Mucosa of stomach (tissue), 1 donor: ENCODE measurements around the gene GNAL.

Experiments used
- H3K27me3 ChIP-seq: one replicate; pipeline ENCODE4 v1.7.0; 2013; ENCODE audit warnings: mild to moderate bottlenecking, low read length; ENCODE audit not compliant: control insufficient read depth, insufficient read depth
- H3K36me3 ChIP-seq: one replicate; pipeline ENCODE4 v1.7.0; 2013; ENCODE audit warnings: low read length; ENCODE audit not compliant: control insufficient read depth, insufficient read depth
- H3K4me1 ChIP-seq: one replicate; pipeline ENCODE4 v1.7.0; 2013; ENCODE audit warnings: mild to moderate bottlenecking, low read length; ENCODE audit not compliant: control insufficient read depth, insufficient read depth
- H3K4me3 ChIP-seq: one replicate; pipeline ENCODE4 v1.7.0; 2013; ENCODE audit warnings: low read length
- H3K9ac ChIP-seq: one replicate; pipeline ENCODE4 v1.7.0; 2013; ENCODE audit warnings: mild to moderate bottlenecking, low read length, moderate library complexity
- H3K9me3 ChIP-seq: one replicate; pipeline ENCODE4 v1.7.0; 2013; ENCODE audit warnings: mild to moderate bottlenecking, low read length, moderate library complexity; ENCODE audit not compliant: control insufficient read depth
- donor health status: Pancreatic carcinoma.

GNAL gene

DNA sequence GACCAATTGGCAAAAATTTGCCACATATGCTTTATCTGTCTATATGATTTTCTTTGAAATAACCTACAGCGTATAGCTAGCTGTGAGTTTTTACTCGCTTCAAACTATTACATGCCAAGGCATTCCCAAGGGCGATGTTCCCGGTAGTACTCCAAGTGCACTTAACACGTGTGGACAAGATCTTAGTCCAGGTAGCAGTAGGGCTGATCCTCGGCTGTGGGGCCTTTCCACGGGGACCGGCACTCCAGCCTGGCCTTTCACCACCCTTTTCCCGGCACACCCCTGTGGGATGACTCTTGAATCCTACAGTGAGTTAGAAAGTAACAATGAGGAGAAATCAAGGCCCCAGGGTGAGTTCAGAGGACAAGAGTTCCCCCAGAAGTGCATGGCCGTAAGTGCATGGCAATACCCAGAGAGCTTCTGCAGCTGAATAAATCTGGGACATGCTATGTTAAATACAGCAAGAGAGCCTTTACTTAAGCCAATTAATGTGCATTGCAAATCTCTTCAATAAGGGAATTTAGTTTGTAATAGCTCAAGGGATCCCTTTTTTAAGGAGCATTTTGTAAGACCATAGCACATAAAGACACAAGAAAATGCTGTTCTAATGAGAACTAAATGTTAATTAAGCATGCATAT is 188.6 kb downstream of the GNAL start:
- no peaks in the 10 kb centered on the region for H3K9me3 ChIP-seq
- H3K4me1 ChIP-seq, result peaks cover 4% of the 10 kb centered on the region
- H3K27me3 ChIP-seq, result no peaks in the 10 kb centered on the region
- no peak overlapping the region for H3K9ac ChIP-seq
- H3K4me3 ChIP-seq, result no peak overlapping the region
- H3K36me3 ChIP-seq, result no peaks in the 10 kb centered on the region

DNA sequence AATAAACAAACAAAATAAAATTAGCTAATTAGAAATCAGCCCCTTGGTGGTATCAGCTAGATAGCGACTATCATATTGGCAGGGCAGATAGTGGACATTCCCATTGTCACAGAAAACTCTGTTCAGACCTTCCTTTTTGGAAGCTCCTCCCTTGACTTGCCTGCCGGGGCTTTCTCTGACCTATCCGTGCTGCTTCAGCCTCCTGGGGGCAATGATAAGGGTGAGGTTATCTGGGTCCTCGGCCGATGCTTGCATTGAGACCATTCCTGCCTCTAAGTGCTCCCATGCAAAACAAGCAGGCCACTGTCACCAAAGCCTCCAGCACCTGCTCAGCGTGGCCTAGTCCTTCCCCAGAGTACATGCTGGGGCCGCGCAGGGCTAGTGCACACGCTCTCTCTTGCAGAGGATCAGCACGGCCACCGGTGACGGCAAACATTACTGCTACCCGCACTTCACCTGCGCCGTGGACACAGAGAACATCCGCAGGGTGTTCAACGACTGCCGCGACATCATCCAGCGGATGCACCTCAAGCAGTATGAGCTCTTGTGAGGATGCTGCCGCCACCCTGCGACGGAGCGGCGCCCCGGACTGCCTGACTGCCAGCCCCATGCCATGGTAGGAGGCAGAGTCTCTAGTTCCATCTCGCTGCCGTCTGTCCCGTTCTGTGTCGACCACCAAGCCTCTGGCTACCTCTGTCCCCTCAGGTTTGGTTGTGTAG is 191.7 kb downstream of the GNAL start:
- Histone ChIP-seq H3K9me3 (no peaks in the 10 kb centered on the region), H3K4me3 (no peak overlapping the region), H3K27me3 (no peaks in the 10 kb centered on the region), H3K36me3 (no peaks in the 10 kb centered on the region), H3K4me1 (no peaks in the 10 kb centered on the region), H3K9ac (no peak overlapping the region)

DNA sequence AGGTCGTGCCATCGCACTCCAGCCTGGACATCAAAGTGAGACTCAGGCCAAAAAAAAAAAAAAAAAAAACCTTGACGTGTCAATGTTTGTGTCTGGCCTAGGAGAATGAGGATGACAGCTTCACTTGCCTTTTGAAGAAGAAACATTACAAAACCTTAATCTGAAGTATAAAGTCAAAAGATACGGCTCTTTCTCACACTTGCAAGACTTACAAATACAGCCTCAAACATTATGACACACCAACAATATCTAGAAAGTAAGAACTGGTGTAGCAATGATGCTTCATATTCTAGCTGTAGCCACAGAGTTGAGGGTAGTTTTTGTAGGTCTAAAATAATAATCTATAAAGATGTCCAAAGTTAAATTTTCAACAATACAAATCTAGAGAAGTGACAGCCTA is 193.6 kb downstream of the GNAL start:
- peaks cover 5% of the 10 kb centered on the region for H3K36me3 ChIP-seq
- no peaks in the 10 kb centered on the region for H3K4me1 ChIP-seq
- no peak overlapping the region for H3K4me3 ChIP-seq
- no peak overlapping the region for H3K9ac ChIP-seq
- H3K9me3 ChIP-seq, result no peaks in the 10 kb centered on the region
- H3K27me3 ChIP-seq, result no peaks in the 10 kb centered on the region

DNA sequence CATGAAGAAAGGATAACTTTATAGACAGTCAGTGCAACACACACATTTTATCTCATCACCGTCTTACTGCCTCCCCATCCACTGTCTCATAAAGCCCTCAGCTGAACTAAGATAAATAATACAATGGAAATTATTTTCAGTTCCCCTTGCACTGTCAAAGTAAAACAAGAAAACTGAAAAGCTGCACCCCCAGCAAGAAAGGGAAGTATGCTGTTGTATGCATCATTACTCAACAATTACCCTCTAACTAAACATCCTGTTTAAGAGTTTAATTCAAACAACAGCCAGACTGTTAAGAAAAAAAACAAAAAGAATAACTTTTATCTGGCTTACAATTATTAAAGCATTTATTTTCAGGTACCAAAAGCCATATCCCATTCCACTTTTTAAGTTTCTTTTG is 194.1 kb downstream of the GNAL start:
- no peaks in the 10 kb centered on the region for H3K9me3 ChIP-seq
- no peaks in the 10 kb centered on the region for H3K4me1 ChIP-seq
- H3K4me3 ChIP-seq, result no peak overlapping the region
- no peak overlapping the region for H3K9ac ChIP-seq
- peaks cover 5% of the 10 kb centered on the region for H3K36me3 ChIP-seq
- H3K27me3 ChIP-seq, result no peaks in the 10 kb centered on the region

DNA sequence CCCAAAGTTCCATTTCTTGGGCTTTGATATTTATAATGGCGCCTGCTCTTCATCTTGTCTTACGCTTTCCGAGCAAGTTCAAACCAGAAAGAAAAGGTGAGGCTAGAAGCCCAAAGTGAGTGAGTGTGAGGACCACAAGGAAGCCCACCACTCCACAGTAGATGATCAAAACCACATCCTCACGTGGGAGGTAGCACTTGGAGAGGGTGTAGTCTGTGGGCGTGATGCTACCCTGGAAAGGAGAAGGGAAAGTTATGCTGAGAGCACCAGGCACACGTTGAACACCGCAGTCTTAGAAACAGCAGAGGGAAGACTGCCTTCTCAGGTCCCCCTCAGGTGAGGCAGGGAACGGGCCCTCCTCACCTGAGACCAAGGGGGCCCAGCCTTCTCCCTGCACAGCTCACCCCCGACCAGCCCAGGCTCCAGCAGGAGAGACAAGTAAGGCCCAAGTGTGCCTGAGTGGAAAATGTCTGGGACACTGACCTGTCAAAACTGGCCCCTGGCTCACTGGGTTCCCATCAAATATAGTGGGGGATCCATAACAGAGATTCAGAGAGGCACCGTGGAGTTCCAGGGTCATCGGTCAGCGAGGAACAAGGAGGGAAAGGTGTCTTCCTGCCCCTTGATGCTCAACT is 195.4 kb downstream of the GNAL start:
- no peaks in the 10 kb centered on the region for H3K4me1 ChIP-seq
- H3K36me3 ChIP-seq, result peaks cover 5% of the 10 kb centered on the region
- no peak overlapping the region for H3K9ac ChIP-seq
- no peaks in the 10 kb centered on the region for H3K9me3 ChIP-seq
- H3K27me3 ChIP-seq, result no peaks in the 10 kb centered on the region
- H3K4me3 ChIP-seq, result no peak overlapping the region

DNA sequence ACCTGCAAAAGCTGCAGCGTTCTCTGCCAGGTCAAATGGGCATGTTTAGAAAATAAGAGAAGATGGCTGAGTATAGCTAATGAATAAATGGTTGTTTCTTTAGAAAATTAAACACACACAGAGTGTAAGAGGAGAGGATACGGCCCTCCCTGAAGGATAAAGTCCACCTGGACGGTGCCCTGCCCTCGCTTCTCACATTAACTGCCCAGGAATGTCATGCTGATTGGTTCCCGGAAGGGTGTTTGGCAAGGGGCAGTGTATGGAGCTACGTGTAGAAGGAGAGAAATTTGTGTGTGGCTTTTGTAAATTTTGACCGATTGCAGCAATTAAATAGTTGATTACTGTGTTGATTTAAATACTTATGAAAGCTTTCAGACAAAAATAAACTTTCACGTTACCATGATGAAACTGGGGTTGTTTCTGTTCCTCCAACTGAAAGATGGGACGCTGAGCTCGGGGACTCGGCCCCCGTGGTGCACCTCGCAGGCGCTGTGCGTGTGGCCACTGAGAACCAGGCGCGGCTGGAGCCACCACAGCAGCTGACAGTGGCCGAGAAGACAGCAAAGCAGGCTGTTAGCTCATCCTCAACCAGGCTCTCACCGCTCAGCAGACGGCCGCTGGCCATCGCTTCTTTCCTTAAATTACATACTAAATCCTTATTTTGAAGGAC is 196.3 kb downstream of the GNAL start:
- Histone ChIP-seq H3K4me3 (no peak overlapping the region), H3K4me1 (no peaks in the 10 kb centered on the region), H3K9ac (no peak overlapping the region), H3K9me3 (no peaks in the 10 kb centered on the region), H3K27me3 (no peaks in the 10 kb centered on the region), H3K36me3 (peaks cover 5% of the 10 kb centered on the region)

DNA sequence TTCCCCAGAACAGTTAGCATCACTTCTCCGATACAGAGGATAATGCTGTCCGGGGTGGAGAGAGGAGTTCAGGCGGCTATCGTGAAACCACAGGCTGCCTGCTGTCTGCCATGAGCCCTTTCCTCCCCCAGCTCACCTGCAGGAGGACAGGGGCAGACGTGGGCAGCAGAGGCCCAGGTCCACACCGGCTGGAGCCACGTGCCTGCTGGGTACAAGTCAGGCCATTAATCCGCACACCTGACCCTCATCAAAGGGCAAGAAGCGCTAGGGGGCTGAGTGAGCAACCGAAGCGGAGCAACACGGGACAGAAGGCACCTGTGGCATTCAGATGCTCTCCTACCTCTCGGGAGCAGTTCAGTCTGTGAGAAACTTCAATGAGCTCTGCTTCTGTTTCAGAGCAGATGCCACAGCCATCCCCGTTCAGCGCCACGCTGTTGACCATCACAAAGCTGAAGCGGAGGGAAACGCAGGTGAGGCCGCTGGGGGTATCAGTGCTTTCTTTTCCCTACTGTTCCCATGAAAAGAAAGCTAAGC is 197.6 kb downstream of the GNAL start:
- Histone ChIP-seq H3K36me3 (peaks cover 5% of the 10 kb centered on the region), H3K4me3 (no peak overlapping the region), H3K27me3 (no peaks in the 10 kb centered on the region), H3K9me3 (no peaks in the 10 kb centered on the region), H3K9ac (no peak overlapping the region), H3K4me1 (no peaks in the 10 kb centered on the region)

DNA sequence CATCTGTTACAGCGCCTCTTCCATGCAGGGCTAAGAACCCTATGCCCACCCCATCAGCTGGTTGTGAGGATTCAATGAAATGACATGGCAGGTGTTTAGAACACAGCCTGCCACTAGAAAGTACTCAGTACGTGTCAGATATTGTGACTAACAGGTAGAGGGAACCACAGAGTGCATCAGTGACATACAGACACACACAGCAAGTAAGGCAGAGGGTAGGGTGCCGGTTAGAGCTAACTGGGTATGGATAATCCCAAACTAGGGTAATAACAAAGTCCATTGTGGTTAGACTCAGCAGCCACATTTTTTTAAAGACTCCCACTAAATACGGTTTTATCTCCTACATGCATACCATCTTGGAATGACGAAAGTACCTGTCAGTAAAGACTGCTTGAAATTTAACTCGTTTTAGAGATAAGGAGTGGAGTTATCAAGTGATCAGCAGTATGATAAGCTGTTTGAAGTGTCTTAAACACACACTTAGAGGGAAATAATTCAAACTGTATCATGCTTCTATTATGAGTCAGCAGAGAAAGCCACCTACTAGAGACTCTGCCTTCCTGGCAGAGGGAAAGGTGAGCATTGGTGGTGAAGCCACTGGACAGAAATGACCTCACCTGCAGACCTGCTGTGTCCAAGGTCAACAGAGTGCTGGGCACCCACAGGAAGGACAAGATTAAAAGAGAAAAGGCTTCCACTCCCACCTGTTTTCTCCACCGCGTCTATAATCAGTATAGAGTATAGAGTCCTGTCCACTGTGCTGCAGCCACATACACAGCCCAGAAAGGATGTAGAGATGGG is 198.5 kb downstream of the GNAL start:
- Histone ChIP-seq H3K4me1 (no peaks in the 10 kb centered on the region), H3K9ac (no peak overlapping the region), H3K4me3 (no peak overlapping the region), H3K27me3 (no peaks in the 10 kb centered on the region), H3K36me3 (peaks cover 5% of the 10 kb centered on the region), H3K9me3 (no peaks in the 10 kb centered on the region)

DNA sequence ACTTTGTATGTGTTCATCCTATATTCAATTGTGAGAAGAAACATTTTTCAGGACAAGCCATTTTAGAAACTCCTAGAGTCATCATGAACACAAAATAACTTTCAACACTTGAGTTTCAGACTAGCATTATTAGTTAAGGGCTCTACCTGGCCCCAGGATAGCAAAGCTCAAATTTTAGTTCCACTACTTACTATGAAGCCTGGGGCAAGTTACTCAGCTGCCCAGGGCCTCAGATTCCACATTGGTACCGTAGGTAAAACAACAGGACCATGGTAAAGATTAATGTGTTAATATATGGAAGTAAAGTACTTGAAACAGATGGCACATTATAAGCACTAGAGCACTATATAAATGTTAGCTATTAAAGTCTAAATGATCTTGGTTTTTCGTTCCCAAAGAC is 199.7 kb downstream of the GNAL start:
- no peaks in the 10 kb centered on the region for H3K4me1 ChIP-seq
- H3K4me3 ChIP-seq, result no peak overlapping the region
- peaks cover 5% of the 10 kb centered on the region for H3K36me3 ChIP-seq
- no peak overlapping the region for H3K9ac ChIP-seq
- H3K27me3 ChIP-seq, result no peaks in the 10 kb centered on the region
- no peaks in the 10 kb centered on the region for H3K9me3 ChIP-seq

DNA sequence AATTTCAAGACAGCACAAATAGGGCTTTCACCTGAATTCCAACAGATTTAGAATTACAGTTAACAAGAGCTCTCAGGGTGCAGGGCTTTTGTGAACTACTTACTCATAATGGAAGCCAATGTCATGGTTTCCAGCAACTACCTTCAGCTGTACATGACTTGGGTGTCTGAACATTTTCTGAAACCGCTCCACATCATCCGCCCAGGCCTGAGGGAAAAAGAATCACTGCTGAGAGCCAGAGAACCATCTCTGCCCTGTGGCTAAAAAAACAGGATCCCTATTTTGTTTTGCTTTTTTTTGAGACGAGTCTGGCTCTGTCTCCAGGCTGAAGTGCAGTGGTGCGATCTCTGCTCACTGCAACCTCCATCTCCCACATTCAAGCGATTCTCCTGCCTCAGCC is 200.2 kb downstream of the GNAL start:
- Histone ChIP-seq H3K27me3 (no peaks in the 10 kb centered on the region), H3K4me3 (no peak overlapping the region), H3K9me3 (no peaks in the 10 kb centered on the region), H3K9ac (no peak overlapping the region), H3K4me1 (no peaks in the 10 kb centered on the region), H3K36me3 (peaks cover 5% of the 10 kb centered on the region)

DNA sequence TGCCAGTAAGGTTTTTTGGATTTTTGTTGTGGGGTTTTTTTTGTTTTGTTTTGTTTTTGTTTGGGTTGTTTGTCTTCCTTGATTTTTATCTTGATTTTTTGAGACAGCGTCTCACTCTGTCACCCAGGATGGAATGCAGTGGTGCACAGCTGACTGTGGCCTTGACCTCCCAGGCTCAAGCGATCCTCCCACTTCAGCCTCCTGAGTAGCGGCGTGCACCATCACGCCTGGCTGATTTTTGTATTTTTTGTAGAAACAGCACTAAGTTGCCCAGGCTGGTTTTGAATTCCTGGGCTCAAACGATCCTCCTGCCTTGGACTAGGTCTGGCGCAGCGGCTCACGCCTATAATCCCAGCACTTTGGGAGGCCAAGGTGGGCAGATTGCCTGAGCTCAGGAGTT is 202.7 kb downstream of the GNAL start:
- Histone ChIP-seq H3K9me3 (no peaks in the 10 kb centered on the region), H3K4me3 (no peak overlapping the region), H3K27me3 (no peaks in the 10 kb centered on the region), H3K4me1 (no peaks in the 10 kb centered on the region), H3K9ac (no peak overlapping the region), H3K36me3 (no peaks in the 10 kb centered on the region)
